Measurements from ENCODE around the gene PLPP6.

DNA sequence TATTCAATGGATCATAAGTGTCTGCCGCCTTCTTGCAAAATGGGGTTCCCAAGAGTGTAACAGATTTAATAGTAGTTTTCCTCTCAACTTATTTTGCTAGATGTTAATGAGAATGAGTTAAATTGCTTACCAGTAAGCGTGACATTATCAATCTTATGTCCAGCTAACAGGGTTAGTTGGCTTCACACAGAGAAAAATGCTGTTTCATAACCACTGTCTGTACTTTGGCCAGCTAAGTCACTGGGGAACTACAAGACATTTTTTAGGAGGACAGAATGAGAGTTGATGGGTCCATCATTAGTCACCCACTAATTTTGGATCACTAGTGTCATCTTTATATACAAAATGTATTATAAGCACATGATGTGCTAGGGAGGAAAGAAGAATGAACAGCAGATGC is 18.7 kb downstream of the PLPP6 start:
- TF ChIP-seq, protein P1, sequence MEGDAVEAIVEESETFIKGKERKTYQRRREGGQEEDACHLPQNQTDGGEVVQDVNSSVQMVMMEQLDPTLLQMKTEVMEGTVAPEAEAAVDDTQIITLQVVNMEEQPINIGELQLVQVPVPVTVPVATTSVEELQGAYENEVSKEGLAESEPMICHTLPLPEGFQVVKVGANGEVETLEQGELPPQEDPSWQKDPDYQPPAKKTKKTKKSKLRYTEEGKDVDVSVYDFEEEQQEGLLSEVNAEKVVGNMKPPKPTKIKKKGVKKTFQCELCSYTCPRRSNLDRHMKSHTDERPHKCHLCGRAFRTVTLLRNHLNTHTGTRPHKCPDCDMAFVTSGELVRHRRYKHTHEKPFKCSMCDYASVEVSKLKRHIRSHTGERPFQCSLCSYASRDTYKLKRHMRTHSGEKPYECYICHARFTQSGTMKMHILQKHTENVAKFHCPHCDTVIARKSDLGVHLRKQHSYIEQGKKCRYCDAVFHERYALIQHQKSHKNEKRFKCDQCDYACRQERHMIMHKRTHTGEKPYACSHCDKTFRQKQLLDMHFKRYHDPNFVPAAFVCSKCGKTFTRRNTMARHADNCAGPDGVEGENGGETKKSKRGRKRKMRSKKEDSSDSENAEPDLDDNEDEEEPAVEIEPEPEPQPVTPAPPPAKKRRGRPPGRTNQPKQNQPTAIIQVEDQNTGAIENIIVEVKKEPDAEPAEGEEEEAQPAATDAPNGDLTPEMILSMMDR (IDR thresholded peaks at IDR 0.05; ENCODE audit: control extremely low read depth in 1 of 3, insufficient read depth in 1 of 3, low read depth in 1 of 3, low read length in 3 of 3), result no peak
- TF ChIP-seq TBP (IDR thresholded peaks at IDR 0.05; ENCODE audit: low read depth, low read length), result no peak
- no peak for TF ChIP-seq GABPA (IDR thresholded peaks at IDR 0.05; ENCODE audit: borderline replicate concordance, insufficient read depth, low read length)
- TF ChIP-seq EZH2 (IDR thresholded peaks at IDR 0.05; ENCODE audit: low read depth, low read length, severe bottlenecking), result no peak
- TF ChIP-seq EP300 (IDR thresholded peaks at IDR 0.05; ENCODE audit: borderline replicate concordance in 1 of 2, low read depth in 2 of 2, low read length in 2 of 2), result no peak

Measured in H1 (cell line).